Naive B cell (primary cell): Measurements from ENCODE around the gene TRIM26. TPM values are rescaled to one million over a fixed set of nuclear protein-coding genes. Genes with fewer than 3 reads are reported as not detected.
A peak's percentile ranks its signal among the peaks of the same experiment; 100 is the strongest.

ENCODE experiments used
- ATAC-seq, 2 donors: fragments of 150-1000 bp; cut with Tn5 transposase; 2 replicates each; pipeline ENCODE4 v1.10.0; 2021; ENCODE audit warnings: low read depth in 2 of 2, mild to moderate bottlenecking in 2 of 2, moderate library complexity in 2 of 2
- DNase-seq: peaks from one replicate; pipeline ENCODE4 v3.0.0; 2022
- H3K27ac Mint-ChIP-seq, 6 donors: one replicate each; pipeline ENCODE4 v1.8.0; 2020 to 2022; ENCODE audit warnings: mild to moderate bottlenecking in 6 of 6, mixed read lengths in 6 of 6, moderate library complexity in 5 of 6, inconsistent platforms in 2 of 6
- H3K27me3 Mint-ChIP-seq, 3 donors: one replicate each; pipeline ENCODE4 v1.8.0; 2021 to 2022; ENCODE audit warnings: mixed read lengths in 3 of 3, mild to moderate bottlenecking in 1 of 3
- H3K36me3 Mint-ChIP-seq, 2 donors: one replicate each; pipeline ENCODE4 v1.8.0; 2020 to 2022; ENCODE audit warnings: mixed read lengths in 2 of 2, inconsistent platforms in 1 of 2, mild to moderate bottlenecking in 1 of 2
- H3K4me1 Mint-ChIP-seq, 3 donors: one replicate each; pipeline ENCODE4 v1.8.0; 2020 to 2022; ENCODE audit warnings: mixed read lengths in 3 of 3, inconsistent platforms in 1 of 3, mild to moderate bottlenecking in 1 of 3, moderate library complexity in 1 of 3
- H3K4me3 Mint-ChIP-seq, 8 donors: one replicate each; pipeline ENCODE4 v1.8.0; 2020 to 2022; ENCODE audit warnings: mild to moderate bottlenecking in 8 of 8, mixed read lengths in 8 of 8, moderate library complexity in 8 of 8, inconsistent platforms in 2 of 8
- H3K9me3 Mint-ChIP-seq, 7 donors: one replicate each; pipeline ENCODE4 v1.8.0; 2020 to 2022; ENCODE audit warnings: mixed read lengths in 7 of 7, mild to moderate bottlenecking in 5 of 7, inconsistent platforms in 2 of 7, moderate library complexity in 1 of 7
- polyA plus RNA-seq, 6 donors: library from polyadenylated mRNA; unstranded; fragments of 300-500 nt; fragmentation: Illumina TruSeq; gene quantifications; one replicate each; pipeline ENCODE4 v1.2.3, GENCODE V29; 2021; ENCODE audit warnings: low read depth in 6 of 6

The TRIM26 gene
- polyA plus RNA-seq, 6 donors from 2014 or later, result 20.4 to 70.0 (median 48.2) TPM

- peak overlapping the region in 2 of 8 donors; percentile 41 to 54 for H3K4me3 Mint-ChIP-seq
- no peaks in the 10 kb centered on the region for H3K9me3 Mint-ChIP-seq
- H3K4me1 Mint-ChIP-seq, result peaks cover 46 to 74% (median 73%) of the 10 kb centered on the region in 3 donors
- ATAC-seq, result no peak
- peaks cover 0 to 9% of the 10 kb centered on the region in 2 donors for H3K36me3 Mint-ChIP-seq
- DNase-seq, result no peak
- H3K27ac Mint-ChIP-seq, result peak overlapping the region in 4 of 6 donors; percentile 81 to 94 (median 92)
- no peaks in the 10 kb centered on the region for H3K27me3 Mint-ChIP-seq
Measured at GRCh38 chr6:30202366-30202765, 10.8 kb downstream of the TRIM26 start.

- DNase-seq (peak; percentile 70), ATAC-seq (peak; percentile 96 to 98)
- Mint-ChIP-seq H3K27ac (peak overlapping the region; percentile 87 to 97 (median 94)), H3K4me3 (peak overlapping the region; percentile 20 to 76 (median 58)), H3K9me3 (no peaks in the 10 kb centered on the region), H3K27me3 (no peaks in the 10 kb centered on the region), H3K36me3 (peaks cover 0 to 16% of the 10 kb centered on the region in 2 donors), H3K4me1 (peaks cover 36 to 67% (median 65%) of the 10 kb centered on the region in 3 donors)
Measured at GRCh38 chr6:30200551-30201281, 12.5 kb downstream of the TRIM26 start.

- peaks cover 0 to 26% of the 10 kb centered on the region in 2 donors for H3K36me3 Mint-ChIP-seq
- ATAC-seq (no peak), DNase-seq (no peak)
- peaks cover 23 to 48% (median 48%) of the 10 kb centered on the region in 3 donors for H3K4me1 Mint-ChIP-seq
- peak overlapping the region in 1 of 6 donors; percentile 67 for H3K27ac Mint-ChIP-seq
- H3K4me3 Mint-ChIP-seq, result no peak overlapping the region
- H3K27me3 Mint-ChIP-seq, result no peaks in the 10 kb centered on the region
- no peaks in the 10 kb centered on the region for H3K9me3 Mint-ChIP-seq
Measured at GRCh38 chr6:30198166-30199084, 14.8 kb downstream of the TRIM26 start.

DNA sequence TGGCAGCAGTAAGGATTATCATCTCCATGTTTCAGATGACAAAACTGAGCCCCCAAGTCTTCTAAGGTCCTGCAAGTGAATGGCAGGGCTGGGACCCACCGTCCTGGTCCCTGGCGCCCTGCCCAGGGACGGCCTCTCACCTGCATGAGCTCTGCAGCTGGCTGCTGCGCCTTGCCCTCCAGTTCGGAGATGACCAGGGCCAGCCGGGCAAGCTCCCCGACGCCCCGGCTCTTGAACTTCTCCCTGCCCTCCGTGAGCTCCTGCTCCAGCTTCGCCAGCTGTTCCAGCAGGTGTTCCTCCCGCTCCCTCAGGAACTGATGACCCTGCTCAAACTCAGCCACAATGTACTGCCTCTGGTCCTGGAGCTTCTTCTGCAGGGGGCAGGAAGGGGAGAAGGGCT, 16.8 kb downstream of the TRIM26 start:
- Mint-ChIP-seq H3K4me3 (no peak overlapping the region), H3K27me3 (no peaks in the 10 kb centered on the region), H3K27ac (peak overlapping the region in 3 of 6 donors; percentile 60 to 94 (median 67)), H3K4me1 (peaks cover 16 to 31% (median 30%) of the 10 kb centered on the region in 3 donors), H3K9me3 (no peaks in the 10 kb centered on the region), H3K36me3 (peaks cover 0 to 32% of the 10 kb centered on the region in 2 donors)
- ATAC-seq, result no peak
- no peak for DNase-seq

GRCh38 chr6:30195951-30196350, 17.3 kb downstream of the TRIM26 start:
- Mint-ChIP-seq H3K27me3 (no peaks in the 10 kb centered on the region), H3K4me3 (no peak overlapping the region), H3K36me3 (peaks cover 0 to 36% of the 10 kb centered on the region in 2 donors), H3K9me3 (no peaks in the 10 kb centered on the region), H3K27ac (peak overlapping the region in 4 of 6 donors; percentile 30 to 61 (median 54)), H3K4me1 (peaks cover 12 to 27% (median 26%) of the 10 kb centered on the region in 3 donors)
- no peak for DNase-seq
- no peak for ATAC-seq

GRCh38 chr6:30194797-30195690, 18.2 kb downstream of the TRIM26 start:
- Mint-ChIP-seq H3K9me3 (no peaks in the 10 kb centered on the region), H3K27me3 (no peaks in the 10 kb centered on the region), H3K4me3 (no peak overlapping the region), H3K36me3 (peaks cover 0 to 44% of the 10 kb centered on the region in 2 donors), H3K27ac (peak overlapping the region in 2 of 6 donors; percentile 0 to 61), H3K4me1 (peaks cover 6 to 19% (median 18%) of the 10 kb centered on the region in 3 donors)
- ATAC-seq, result no peak
- no peak for DNase-seq

DNA sequence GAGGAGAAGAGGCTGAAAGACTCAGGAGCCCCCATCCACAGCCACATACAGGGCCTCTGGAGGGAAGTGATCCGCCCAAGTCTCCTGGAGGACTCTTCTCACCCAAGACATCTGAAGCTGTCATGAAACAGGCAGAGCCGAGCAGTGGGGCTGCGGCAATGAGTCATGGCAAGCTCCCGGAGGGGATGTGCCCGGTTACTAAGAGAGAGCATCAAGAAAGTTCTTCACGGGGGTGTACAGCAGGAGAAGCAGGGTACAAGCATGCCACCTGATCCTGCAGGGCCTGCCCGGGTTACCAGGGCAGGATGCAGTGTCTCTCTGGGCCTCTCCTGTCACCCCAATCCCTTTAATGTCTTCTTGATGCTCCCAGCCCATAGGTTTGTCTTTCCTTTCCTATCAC, 21.1 kb downstream of the TRIM26 start:
- DNase-seq (no peak), ATAC-seq (no peak)
- Mint-ChIP-seq H3K27ac (peak overlapping the region in 3 of 6 donors; percentile 10 to 68 (median 29)), H3K4me1 (peaks cover 5 to 8% (median 8%) of the 10 kb centered on the region in 3 donors), H3K4me3 (no peak overlapping the region), H3K9me3 (no peaks in the 10 kb centered on the region), H3K36me3 (peaks cover 4 to 45% of the 10 kb centered on the region in 2 donors), H3K27me3 (no peaks in the 10 kb centered on the region)

DNA sequence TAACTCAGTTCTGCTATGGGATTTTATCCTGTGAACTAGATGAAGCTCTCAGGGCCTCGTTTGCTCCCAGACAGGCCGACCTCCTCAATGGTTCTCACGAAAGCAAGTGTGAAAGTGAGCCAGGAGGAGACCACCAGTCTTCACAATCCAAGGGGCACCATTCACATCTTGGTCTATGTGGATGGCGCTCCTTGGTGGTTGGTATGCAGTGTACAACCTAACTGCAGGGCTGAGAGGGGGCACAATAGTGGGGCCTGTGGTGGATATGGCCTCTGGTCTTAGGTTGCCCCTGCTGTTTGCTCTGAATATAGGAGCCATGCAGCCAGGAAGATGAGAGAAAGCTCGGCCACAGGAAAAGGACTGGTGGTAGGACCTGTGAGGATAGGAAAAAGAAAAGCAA, 24.7 kb downstream of the TRIM26 start:
- Mint-ChIP-seq H3K9me3 (no peaks in the 10 kb centered on the region), H3K36me3 (peaks cover 10 to 60% of the 10 kb centered on the region in 2 donors), H3K4me1 (peaks cover 0 to 4% (median 0%) of the 10 kb centered on the region in 3 donors), H3K27ac (peak overlapping the region in 2 of 6 donors; percentile 21 to 59), H3K4me3 (no peak overlapping the region), H3K27me3 (no peaks in the 10 kb centered on the region)
- DNase-seq (no peak), ATAC-seq (no peak)

DNA sequence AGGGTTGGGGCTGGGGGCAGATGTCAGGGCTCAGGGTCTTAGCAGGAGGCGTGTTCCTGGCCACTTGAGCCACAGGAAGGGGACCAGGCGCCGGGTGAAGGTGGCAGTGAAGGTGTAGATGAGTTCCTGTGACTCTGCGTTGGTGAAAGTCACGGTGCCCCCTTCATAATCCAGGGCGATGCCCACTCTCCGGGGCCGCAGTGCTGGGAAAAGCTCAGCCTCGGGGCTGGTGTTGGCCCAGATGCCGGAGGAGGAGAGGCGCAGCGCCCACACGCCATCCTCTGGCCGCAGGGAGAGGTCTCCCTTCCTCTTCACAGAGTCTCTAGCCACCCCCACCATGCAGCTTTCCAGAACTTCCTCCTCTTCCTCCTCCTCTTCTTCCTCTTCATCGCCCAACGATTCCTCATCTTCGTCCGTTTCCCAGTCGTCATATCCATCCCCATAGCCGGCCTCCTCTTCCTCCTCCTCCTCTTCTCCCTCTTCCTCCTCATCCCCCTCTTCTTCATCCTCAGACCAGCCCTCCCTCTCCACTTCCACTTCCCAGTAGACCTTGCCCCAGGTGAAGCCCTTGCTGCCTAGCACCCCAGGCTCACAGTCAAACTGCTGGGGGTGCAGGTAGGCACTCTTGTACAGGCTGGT, 27.2 kb downstream of the TRIM26 start:
- Mint-ChIP-seq H3K36me3 (peaks cover 10 to 50% of the 10 kb centered on the region in 2 donors), H3K4me3 (no peak overlapping the region), H3K9me3 (peaks cover 0 to 3% (median 0%) of the 10 kb centered on the region in 7 donors), H3K4me1 (peaks cover 0 to 7% (median 6%) of the 10 kb centered on the region in 3 donors), H3K27ac (peak overlapping the region in 2 of 6 donors; percentile 31 to 42), H3K27me3 (no peaks in the 10 kb centered on the region)
- DNase-seq, result no peak
- no peak for ATAC-seq

- Mint-ChIP-seq H3K27ac (peak overlapping the region in 4 of 6 donors; percentile 2 to 84 (median 40)), H3K9me3 (peaks cover 0 to 9% (median 6%) of the 10 kb centered on the region in 7 donors), H3K4me1 (peaks cover 0 to 8% (median 8%) of the 10 kb centered on the region in 3 donors), H3K36me3 (peaks cover 10 to 38% of the 10 kb centered on the region in 2 donors), H3K27me3 (peaks cover 0 to 3% (median 3%) of the 10 kb centered on the region in 3 donors), H3K4me3 (no peak overlapping the region)
- ATAC-seq (no peak), DNase-seq (no peak)
Measured at GRCh38 chr6:30184417-30185031, 28.7 kb downstream of the TRIM26 start.

DNA sequence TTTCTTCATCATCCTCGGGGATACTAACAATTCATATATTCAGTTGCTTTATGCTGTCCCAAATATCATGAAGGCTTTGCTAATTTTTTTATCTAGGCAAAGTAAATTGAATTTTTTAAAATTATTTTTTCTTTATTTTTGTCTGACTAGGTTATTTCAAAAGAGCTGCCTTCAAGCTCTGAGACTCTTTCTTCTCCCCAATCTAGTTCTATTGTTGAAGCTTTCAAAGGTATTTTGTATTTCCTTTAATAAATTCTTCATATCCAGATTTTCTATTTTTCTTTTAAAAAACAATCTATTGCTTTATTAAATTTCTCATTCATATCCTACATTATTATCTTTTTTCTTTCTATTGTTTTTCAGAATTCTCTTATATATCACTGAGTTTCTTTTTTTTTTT, 33.1 kb downstream of the TRIM26 start:
- Mint-ChIP-seq H3K36me3 (peaks cover 0 to 19% of the 10 kb centered on the region in 2 donors), H3K27me3 (peaks cover 29 to 43% (median 41%) of the 10 kb centered on the region in 3 donors), H3K4me3 (no peak overlapping the region), H3K4me1 (peaks cover 0 to 8% (median 4%) of the 10 kb centered on the region in 3 donors), H3K9me3 (peaks cover 0 to 17% (median 13%) of the 10 kb centered on the region in 7 donors), H3K27ac (no peak overlapping the region)
- DNase-seq, result no peak
- no peak for ATAC-seq

- Mint-ChIP-seq H3K36me3 (peaks cover 0 to 9% of the 10 kb centered on the region in 2 donors), H3K4me1 (peaks cover 0 to 8% (median 4%) of the 10 kb centered on the region in 3 donors), H3K27ac (no peak overlapping the region), H3K27me3 (peaks cover 32 to 50% (median 43%) of the 10 kb centered on the region in 3 donors), H3K9me3 (peaks cover 0 to 17% (median 13%) of the 10 kb centered on the region in 7 donors), H3K4me3 (no peak overlapping the region)
- no peak for ATAC-seq
- DNase-seq, result no peak
Measured at GRCh38 chr6:30178837-30179236, 34.4 kb downstream of the TRIM26 start.
